Measurements from ENCODE around the gene ARID1B.

DNA sequence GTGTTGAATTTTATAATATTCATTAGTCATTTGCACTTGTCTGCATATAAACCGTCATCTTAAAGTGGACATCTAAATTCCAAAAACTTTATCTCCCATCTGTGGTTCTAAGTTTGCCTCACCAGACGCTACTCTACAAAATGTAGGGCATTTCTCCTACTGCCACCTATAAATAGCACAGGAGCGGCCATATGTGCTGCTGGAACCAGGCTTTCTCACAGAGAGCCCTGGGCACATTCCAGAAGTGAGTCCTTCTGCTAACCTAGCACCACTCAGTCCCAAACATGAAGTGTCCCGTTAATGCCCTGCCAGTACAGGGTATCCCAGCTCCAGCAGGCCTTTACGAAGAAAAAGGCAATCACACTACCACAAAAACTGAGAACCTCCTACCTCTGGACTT, 392.5 kb downstream of the ARID1B start:
- TF ChIP-seq POLR2A (IDR thresholded peaks at IDR 0.05) (no peak), POLR2AphosphoS5 (IDR thresholded peaks at IDR 0.05) (no peak)

Data from transverse colon (tissue), 3 donors.